ENCODE measurements around the gene TESK2.
"Not testable (repeated sequence)": the region's sequence is repeated elsewhere in the genome, so short reads cannot be mapped to it uniquely, and the experiment has no call there.

Gene TESK2

GRCh38 chr1:45411510-45411899 lies 79.5 kb downstream of the TESK2 start:
- DNase-seq (ENCODE audit: low read depth), result no peak

DNA sequence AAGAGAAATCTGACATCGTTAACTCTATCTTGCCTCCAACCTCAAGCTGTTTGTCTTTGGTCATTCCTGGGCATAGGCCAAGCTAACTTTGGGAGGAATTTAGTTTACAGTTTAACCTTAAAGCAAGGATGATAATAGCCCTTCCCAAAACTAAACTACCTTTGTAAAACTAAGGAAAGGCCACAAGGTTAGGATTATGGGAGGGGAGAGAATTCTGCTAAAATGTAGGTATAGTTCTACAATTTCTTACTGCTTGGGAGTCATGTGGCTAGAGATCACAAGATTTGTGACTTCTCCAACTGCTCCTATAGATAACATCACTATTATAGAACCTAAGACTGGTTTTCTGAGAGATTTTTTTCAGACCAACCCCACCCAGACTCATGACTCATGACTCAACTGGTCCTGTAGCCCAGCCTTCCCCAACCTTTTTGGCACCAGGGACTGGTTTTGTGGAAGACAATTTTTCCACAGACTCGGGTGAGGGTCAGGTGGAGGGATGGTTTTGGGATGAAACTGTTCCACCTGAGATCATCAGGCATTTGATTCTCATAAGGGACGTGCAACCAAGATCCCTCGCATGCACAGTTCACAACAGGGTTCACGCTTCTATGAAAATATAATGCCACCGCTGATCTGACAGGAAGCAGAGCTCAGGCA lies 80.0 kb downstream of the TESK2 start:
- no peak for DNase-seq (ENCODE audit: low read depth)

GRCh38 chr1:45409276-45409675 lies 81.7 kb downstream of the TESK2 start:
- no peak for DNase-seq (ENCODE audit: low read depth)

- DNase-seq (ENCODE audit: low read depth), result no peak
Measured at GRCh38 chr1:45407629-45408287, 83.2 kb downstream of the TESK2 start.

GRCh38 chr1:45405636-45406035 lies 85.3 kb downstream of the TESK2 start:
- no peak for DNase-seq (ENCODE audit: low read depth)

- DNase-seq (ENCODE audit: low read depth), result no peak
Measured at GRCh38 chr1:45403718-45404117, 87.2 kb downstream of the TESK2 start.

DNA sequence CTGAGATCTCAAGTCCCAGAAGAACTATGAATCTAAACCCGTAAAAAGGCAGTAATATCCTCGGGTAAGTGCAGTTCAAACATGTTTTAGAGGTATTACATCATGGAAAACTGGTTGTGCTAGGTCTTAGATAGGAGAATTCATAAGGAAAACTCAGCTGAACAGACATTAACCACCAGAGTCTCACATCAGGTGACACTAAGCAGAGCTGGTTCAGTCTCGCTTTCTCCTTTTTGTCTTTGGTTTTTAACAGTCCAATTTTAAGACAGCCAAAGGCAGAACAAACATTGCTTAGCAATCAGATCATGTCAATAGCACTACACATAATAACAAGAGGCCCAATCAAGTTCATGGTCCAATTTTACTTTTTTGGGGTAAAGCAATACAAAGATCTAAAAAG lies 87.7 kb downstream of the TESK2 start:
- no peak for DNase-seq (ENCODE audit: low read depth)

- no peak for DNase-seq (ENCODE audit: low read depth)
Measured at GRCh38 chr1:45401524-45401923, 89.4 kb downstream of the TESK2 start.

- DNase-seq (ENCODE audit: low read depth), result no peak
Measured at GRCh38 chr1:45400049-45400448, 90.9 kb downstream of the TESK2 start.

GRCh38 chr1:45397285-45397684 lies 93.7 kb downstream of the TESK2 start:
- DNase-seq (ENCODE audit: low read depth), result no peak

GRCh38 chr1:45395582-45395981 lies 95.4 kb downstream of the TESK2 start:
- DNase-seq (ENCODE audit: low read depth), result no peak

DNA sequence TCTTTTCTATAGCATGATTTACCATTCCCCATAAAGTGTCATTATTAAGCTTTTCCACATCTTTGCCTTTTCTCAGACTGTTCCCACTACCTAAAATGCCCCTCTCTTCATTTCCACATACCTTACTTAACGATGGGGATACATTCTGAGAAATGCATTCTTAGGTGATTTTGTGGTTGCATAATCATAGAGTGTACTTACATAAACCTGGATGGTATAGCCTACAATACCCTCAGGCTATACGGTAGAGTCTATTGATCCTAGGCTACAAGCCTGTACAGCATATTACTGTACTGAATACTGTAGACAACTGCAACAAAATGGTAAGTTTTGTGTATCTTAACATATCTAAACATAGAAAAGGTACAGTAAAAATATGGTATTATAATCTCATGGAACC lies 95.9 kb downstream of the TESK2 start:
- DNase-seq (ENCODE audit: low read depth), result no peak

DNA sequence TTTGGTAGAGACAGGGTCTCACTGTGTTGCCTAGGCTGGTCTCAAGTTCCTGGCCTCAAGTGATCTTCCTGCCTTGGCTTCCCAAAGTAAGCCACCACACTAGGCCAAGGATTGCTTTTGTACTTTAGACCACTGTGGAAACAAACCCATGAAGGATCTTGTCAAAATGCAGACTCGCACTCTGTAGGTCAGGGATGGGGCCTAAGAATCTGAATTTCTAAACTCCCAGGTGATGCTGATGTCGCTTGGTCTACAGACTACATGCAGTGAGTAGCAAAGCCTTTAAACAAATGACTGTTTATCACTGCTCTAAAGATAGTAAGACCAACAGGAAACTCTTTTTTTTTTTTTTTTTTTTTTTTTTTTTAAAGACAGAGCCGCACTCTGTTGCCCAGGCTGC lies 96.6 kb downstream of the TESK2 start:
- no peak for DNase-seq (ENCODE audit: low read depth)

- no peak for DNase-seq (ENCODE audit: low read depth)
Measured at GRCh38 chr1:45393718-45394302, 97.2 kb downstream of the TESK2 start.

DNA sequence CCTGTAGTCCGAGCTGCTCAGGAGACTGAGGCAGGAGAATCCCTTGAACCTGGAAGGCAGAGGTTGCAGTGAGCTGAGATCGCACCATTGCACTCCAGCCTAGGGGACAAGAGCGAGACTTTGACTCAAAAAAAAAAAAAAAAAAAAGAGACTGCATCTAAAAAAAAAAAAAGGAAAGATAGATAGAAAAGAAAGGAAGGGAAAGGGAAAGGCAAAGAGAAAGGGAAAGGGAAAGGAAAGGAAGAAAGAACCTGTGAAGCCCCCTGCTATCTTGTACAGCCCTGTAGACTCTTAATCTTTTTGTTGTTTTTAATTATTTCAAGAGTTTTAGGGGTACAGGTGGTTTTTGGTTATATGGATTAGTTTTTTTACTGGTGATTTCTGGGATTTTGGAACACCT lies 104.7 kb downstream of the TESK2 start:
- no peak for DNase-seq (ENCODE audit: low read depth)

DNA sequence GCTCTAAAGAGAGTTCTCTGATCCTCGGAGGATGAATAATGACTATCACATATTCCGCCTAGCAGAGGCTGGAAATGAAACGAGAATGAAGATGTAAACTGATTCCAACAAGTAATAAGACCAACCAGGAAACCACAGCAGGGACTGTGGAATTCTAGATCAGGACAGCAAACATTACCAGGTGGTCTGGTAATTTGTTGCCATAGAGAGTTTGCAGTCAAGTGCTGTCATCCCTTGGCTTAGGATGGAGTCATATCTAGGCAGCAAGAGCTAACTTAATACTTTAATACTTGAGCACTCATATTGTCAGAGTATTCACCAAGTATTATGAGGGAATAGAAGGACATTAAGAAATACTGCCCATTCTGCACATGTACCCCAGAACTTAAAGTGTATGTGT lies 105.7 kb downstream of the TESK2 start:
- DNase-seq (ENCODE audit: low read depth), result no peak

GRCh38 chr1:45384213-45384612 lies 106.8 kb downstream of the TESK2 start:
- not testable (repeated sequence) for DNase-seq (ENCODE audit: low read depth)

DNA sequence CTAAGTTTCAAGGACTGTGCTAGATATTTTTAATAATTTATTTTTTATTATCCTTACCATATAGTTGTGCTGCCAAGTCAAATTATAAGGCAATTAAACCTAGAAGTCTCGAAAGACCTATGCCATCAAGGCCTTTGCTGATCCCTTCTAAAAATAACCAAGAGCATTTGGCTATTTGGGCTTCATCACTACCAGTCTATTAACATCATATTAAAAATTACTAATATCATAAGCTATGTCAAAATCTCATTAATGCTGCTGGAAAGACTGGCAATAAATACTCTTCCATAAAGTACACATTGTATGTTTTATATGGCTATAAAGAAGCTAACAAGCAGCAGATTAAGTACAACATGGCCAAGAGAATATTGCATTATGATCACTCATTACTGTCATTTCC lies 107.8 kb downstream of the TESK2 start:
- no peak for DNase-seq (ENCODE audit: low read depth)

DNA sequence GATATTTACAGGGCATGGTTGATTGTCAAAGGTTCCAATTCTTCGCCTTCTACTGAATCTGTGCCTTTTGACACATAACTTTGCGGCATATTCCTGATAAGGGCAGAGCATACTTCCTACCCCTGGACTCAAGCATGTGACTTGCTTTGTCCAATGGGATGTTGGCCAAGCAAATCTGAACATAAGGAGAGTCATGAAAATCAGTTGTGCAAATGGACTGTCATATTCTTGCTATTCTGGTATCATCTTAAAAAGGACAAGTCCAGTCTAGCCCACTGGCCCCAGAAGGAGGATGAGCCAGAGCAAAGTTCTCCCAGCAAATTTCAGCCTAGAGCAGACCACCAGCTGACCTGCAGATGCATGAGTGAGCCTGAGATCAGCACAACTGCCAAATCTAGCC lies 109.7 kb downstream of the TESK2 start:
- DNase-seq (ENCODE audit: low read depth), result no peak

GRCh38 chr1:45380730-45381129 lies 110.2 kb downstream of the TESK2 start:
- no peak for DNase-seq (ENCODE audit: low read depth)

- no peak for DNase-seq (ENCODE audit: low read depth)
Measured at GRCh38 chr1:45380125-45380524, 110.8 kb downstream of the TESK2 start.

GRCh38 chr1:45379524-45379923 lies 111.4 kb downstream of the TESK2 start:
- no peak for DNase-seq (ENCODE audit: low read depth)

DNA sequence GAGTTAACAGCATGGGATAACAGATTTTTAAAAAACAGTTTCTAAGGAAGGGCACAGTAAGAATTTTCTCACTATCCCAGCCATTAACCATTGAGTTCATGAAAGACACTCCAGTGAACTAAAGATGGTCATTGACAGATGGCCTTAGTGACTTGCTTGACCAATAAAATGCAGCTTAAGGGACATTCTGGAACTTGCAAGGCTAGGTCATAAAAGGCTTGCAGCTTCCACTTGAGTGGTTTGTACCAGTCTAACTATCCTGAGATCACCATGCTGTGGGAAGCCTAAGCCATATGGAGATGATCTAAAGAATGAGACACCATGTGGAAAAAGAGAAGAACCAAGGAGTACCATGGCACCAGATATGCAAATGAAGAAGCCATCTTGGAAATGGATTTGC lies 112.8 kb downstream of the TESK2 start:
- no peak for DNase-seq (ENCODE audit: low read depth)
